Mesendoderm (in vitro differentiated cells): ENCODE data around the gene AKAP13.
"Not testable (repeated sequence)": the region's sequence is repeated elsewhere in the genome, so short reads cannot be mapped to it uniquely, and the experiment has no call there.

Source experiments
- DNase-seq: peaks from one replicate; pipeline ENCODE4 v3.0.0; 2013
- H2AK5ac ChIP-seq: 2 replicates; pipeline ENCODE4 v1.6.1; 2013; ENCODE audit warnings: low read length, inconsistent platforms
- H2BK120ac ChIP-seq: 2 replicates; pipeline ENCODE4 v1.6.1; 2013; ENCODE audit warnings: low read depth, mild to moderate bottlenecking, low read length, moderate library complexity, mixed read lengths
- H2BK15ac ChIP-seq: replicated peaks from 2 replicates; pipeline ENCODE4 v1.6.1; 2013; ENCODE audit warnings: low read depth, mild to moderate bottlenecking, moderate library complexity
- H2BK5ac ChIP-seq: 2 replicates; pipeline ENCODE4 v1.6.1; 2013; ENCODE audit warnings: low read length, inconsistent platforms
- H3K18ac ChIP-seq: 2 replicates; pipeline ENCODE4 v1.6.1; 2013; ENCODE audit warnings: mild to moderate bottlenecking, low read length, mixed read lengths
- H3K23ac ChIP-seq: one replicate; pipeline ENCODE4 v1.6.1; 2013; ENCODE audit warnings: low read length
- H3K27ac ChIP-seq: 2 replicates; pipeline ENCODE4 v1.5.1; 2013; ENCODE audit warnings: low read depth, mild to moderate bottlenecking, inconsistent platforms, low read length, moderate library complexity
- H3K27me3 ChIP-seq: 2 replicates; pipeline ENCODE4 v1.6.1; 2013; ENCODE audit warnings: low read length, control low read depth, mild to moderate bottlenecking, inconsistent platforms; ENCODE audit not compliant: insufficient read depth, poor library complexity
- H3K36me3 ChIP-seq: 2 replicates; pipeline ENCODE4 v1.6.1; 2013; ENCODE audit warnings: low read length, inconsistent platforms; ENCODE audit not compliant: control insufficient read depth, insufficient read depth
- H3K4ac ChIP-seq: one replicate; pipeline ENCODE4 v1.6.1; 2013; ENCODE audit warnings: low read depth, mild to moderate bottlenecking, low read length, moderate library complexity
- H3K4me1 ChIP-seq: 2 replicates; pipeline ENCODE4 v1.6.1; 2013; ENCODE audit warnings: low read depth, low read length, inconsistent platforms; ENCODE audit not compliant: control insufficient read depth
- H3K4me2 ChIP-seq: 2 replicates; pipeline ENCODE4 v1.6.1; 2013; ENCODE audit warnings: low read length
- H3K4me3 ChIP-seq: 2 replicates; pipeline ENCODE4 v1.5.1; 2013; ENCODE audit warnings: mild to moderate bottlenecking, low read length
- H3K56ac ChIP-seq: one replicate; pipeline ENCODE4 v1.6.1; 2013; ENCODE audit warnings: low read length
- H3K79me1 ChIP-seq: 2 replicates; pipeline ENCODE4 v1.6.1; 2013; ENCODE audit warnings: low read length, inconsistent platforms
- H3K79me2 ChIP-seq: 2 replicates; pipeline ENCODE4 v1.6.1; 2013; ENCODE audit warnings: mild to moderate bottlenecking, low read length; ENCODE audit not compliant: control insufficient read depth, insufficient read depth
- H3K9ac ChIP-seq: 2 replicates; pipeline ENCODE4 v1.6.1; 2013; ENCODE audit warnings: low read length, inconsistent platforms
- H4K5ac ChIP-seq: one replicate; pipeline ENCODE4 v1.6.1; 2013; ENCODE audit warnings: low read length
- H4K8ac ChIP-seq: one replicate; pipeline ENCODE4 v1.6.1; 2013; ENCODE audit warnings: low read depth, mild to moderate bottlenecking, control low read depth, low read length, moderate library complexity
- WGBS: extraction: QIAGEN DNeasy Blood & Tissue Kit; methylation state at CpG from one replicate; pipeline ENCODE4 v1.1.7; 2013; ENCODE audit warnings: low lambda C conversion rate, missing lambda C conversion rate; ENCODE audit not compliant: insufficient coverage; ENCODE audit errors: extremely low coverage; 5-methylcytosine and 5-hydroxymethylcytosine counted together

AKAP13 gene

DNA sequence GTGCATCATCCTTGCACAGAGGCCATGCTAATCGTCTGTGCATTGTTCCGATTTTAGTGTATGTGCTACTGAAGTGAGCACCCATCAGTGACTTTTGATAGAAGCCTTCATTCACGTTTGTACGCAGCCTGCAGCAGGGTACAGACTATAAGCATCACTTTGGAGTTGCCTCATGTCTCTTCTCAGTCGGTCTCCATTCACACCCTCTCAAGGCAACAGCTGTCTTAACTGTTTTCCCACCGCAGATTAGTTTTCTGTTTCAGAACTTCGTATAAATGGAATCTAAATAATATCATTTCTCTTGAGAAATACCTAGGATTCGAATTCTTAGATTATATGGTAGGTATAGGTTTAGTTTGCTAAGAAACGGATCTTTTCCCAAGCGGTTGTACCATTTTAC is 271.1 kb downstream of the AKAP13 start:
- no peak overlapping the region for H2BK120ac ChIP-seq
- H3K27me3 ChIP-seq = no peaks in the 10 kb centered on the region
- no peak overlapping the region for H3K27ac ChIP-seq
- no peak overlapping the region for H3K18ac ChIP-seq
- H3K4ac ChIP-seq = no peak overlapping the region
- peaks cover 2% of the 10 kb centered on the region for H3K36me3 ChIP-seq
- H3K23ac ChIP-seq = no peak overlapping the region
- H3K79me1 ChIP-seq = no peaks in the 10 kb centered on the region
- no peak overlapping the region for H2BK15ac ChIP-seq
- no peak overlapping the region for H3K4me3 ChIP-seq
- H3K4me1 ChIP-seq = peaks cover under 1% of the 10 kb centered on the region
- no CpG with 5 or more reads among the region's 10 CpGs for WGBS
- no peak overlapping the region for H2AK5ac ChIP-seq
- no peak overlapping the region for H3K56ac ChIP-seq
- no peak overlapping the region for H4K5ac ChIP-seq
- no peak overlapping the region for H3K9ac ChIP-seq
- no peak overlapping the region for H2BK5ac ChIP-seq
- DNase-seq = no peak
- H4K8ac ChIP-seq = no peak overlapping the region
- no peak overlapping the region for H3K4me2 ChIP-seq
- no peaks in the 10 kb centered on the region for H3K79me2 ChIP-seq

DNA sequence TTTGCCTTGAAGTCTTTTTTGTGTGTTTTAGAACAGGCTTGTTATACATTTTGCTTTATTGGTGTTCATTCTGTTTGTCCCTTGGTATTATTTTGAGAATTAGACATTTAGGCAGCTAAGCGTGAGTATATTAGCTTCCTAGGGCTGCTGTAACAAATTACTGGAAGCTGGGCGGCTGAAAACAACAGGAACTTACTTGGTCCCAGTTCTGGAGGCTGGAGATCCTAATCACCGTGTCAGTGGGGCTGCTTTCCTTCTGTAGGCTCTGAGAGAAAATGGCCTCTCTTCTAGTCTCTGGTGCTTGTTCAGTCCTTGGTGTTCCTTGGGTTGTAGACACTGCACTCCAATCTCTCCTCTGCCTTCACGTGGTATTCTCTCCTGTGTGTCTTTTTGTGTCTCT is 272.1 kb downstream of the AKAP13 start:
- H3K27ac ChIP-seq = no peak overlapping the region
- no peaks in the 10 kb centered on the region for H3K27me3 ChIP-seq
- H2AK5ac ChIP-seq = no peak overlapping the region
- H2BK15ac ChIP-seq = no peak overlapping the region
- H3K79me2 ChIP-seq = no peaks in the 10 kb centered on the region
- no peaks in the 10 kb centered on the region for H3K79me1 ChIP-seq
- no peak overlapping the region for H3K18ac ChIP-seq
- H3K36me3 ChIP-seq = peaks cover 2% of the 10 kb centered on the region
- H3K4me3 ChIP-seq = no peak overlapping the region
- no peak for DNase-seq
- H4K8ac ChIP-seq = no peak overlapping the region
- WGBS = no CpG with 5 or more reads among the region's 4 CpGs
- H2BK5ac ChIP-seq = no peak overlapping the region
- H2BK120ac ChIP-seq = no peak overlapping the region
- H3K4me2 ChIP-seq = no peak overlapping the region
- H4K5ac ChIP-seq = no peak overlapping the region
- H3K4ac ChIP-seq = no peak overlapping the region
- no peak overlapping the region for H3K23ac ChIP-seq
- no peaks in the 10 kb centered on the region for H3K4me1 ChIP-seq
- H3K56ac ChIP-seq = no peak overlapping the region
- no peak overlapping the region for H3K9ac ChIP-seq

DNA sequence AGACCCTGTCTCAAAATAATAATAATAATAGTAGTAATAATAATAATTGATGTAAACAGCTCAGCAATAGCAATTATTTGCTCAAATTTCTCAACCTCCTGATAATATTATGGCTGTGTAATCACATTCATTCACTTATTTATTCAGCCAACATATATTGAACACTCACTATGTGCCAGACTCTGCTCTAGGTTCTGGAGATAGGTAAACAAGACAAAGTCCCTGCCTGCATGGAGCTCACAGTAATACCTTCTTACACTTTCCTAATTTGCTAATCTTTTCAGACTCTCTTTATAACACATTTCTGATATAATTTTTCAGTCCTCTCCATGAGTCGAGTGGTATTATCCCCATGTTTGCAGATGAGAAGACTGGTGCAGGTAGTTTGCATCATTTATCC is 276.7 kb downstream of the AKAP13 start:
- Histone ChIP-seq H3K27ac (no peak overlapping the region), H2BK5ac (no peak overlapping the region), H3K27me3 (no peaks in the 10 kb centered on the region), H3K4me1 (no peaks in the 10 kb centered on the region), H3K36me3 (peaks cover 2% of the 10 kb centered on the region), H3K56ac (no peak overlapping the region), H3K79me1 (no peaks in the 10 kb centered on the region), H3K9ac (no peak overlapping the region), H3K4ac (no peak overlapping the region), H2AK5ac (no peak overlapping the region), H4K5ac (no peak overlapping the region), H3K4me2 (no peak overlapping the region), H3K79me2 (no peaks in the 10 kb centered on the region), H3K23ac (no peak overlapping the region), H3K4me3 (no peak overlapping the region), H2BK120ac (no peak overlapping the region), H3K18ac (no peak overlapping the region), H4K8ac (no peak overlapping the region), H2BK15ac (no peak overlapping the region)
- DNase-seq = no peak
- no CpG with 5 or more reads among the region's 1 CpG for WGBS

DNA sequence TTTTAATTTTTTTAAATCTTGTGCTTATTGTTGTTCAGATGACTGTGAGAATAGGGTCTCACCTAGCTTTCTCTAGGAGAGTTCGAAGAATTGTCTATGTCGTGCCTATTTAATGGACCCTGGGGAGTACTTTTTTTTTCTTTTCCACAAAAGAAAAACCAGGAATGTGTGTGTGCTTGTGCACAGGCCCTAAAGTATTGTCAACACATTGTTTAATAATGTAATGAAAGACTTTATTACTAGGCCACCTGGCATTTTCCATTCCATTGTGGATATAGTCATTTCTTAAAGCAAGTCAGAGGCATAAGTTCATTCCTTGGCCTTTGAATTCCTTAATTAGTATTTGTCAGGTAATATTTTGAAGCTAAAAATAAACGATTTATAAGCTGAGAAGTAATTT is 278.4 kb downstream of the AKAP13 start:
- Histone ChIP-seq H3K79me1 (no peaks in the 10 kb centered on the region), H3K18ac (no peak overlapping the region), H4K8ac (no peak overlapping the region), H2BK15ac (no peak overlapping the region), H3K4me2 (no peak overlapping the region), H3K27ac (no peak overlapping the region), H3K4me3 (no peak overlapping the region), H3K56ac (no peak overlapping the region), H3K36me3 (peaks cover 2% of the 10 kb centered on the region), H3K4me1 (no peaks in the 10 kb centered on the region), H2BK120ac (no peak overlapping the region), H3K79me2 (no peaks in the 10 kb centered on the region), H3K27me3 (no peaks in the 10 kb centered on the region), H3K9ac (no peak overlapping the region), H2BK5ac (no peak overlapping the region), H4K5ac (no peak overlapping the region), H3K4ac (no peak overlapping the region), H3K23ac (no peak overlapping the region), H2AK5ac (no peak overlapping the region)
- no peak for DNase-seq
- WGBS = no CpG with 5 or more reads among the region's 3 CpGs

DNA sequence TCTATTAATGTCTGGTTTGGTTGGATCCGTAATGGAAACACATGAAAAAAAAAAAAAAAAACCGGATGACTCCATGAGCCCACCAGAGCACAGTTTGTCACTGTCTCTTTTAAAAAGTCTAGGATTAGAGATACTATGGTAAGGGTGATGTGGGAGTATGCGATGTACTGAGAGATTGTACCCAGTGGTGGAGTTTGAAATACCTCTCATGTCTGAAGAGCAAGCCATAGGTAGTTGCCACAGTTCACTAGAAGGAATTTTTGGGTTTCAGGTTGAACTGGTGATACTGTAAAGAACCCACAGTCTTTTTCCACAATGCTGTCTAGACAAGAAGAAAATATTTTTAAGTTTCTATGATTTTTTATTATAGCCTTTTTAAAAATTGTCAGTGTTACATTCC is 281.5 kb downstream of the AKAP13 start:
- Histone ChIP-seq H3K36me3 (peaks cover 2% of the 10 kb centered on the region), H2BK15ac (no peak overlapping the region), H2BK120ac (no peak overlapping the region), H3K4me1 (no peaks in the 10 kb centered on the region), H2AK5ac (no peak overlapping the region), H3K56ac (no peak overlapping the region), H3K27ac (no peak overlapping the region), H3K4ac (no peak overlapping the region), H3K23ac (no peak overlapping the region), H3K79me1 (no peaks in the 10 kb centered on the region), H3K79me2 (no peaks in the 10 kb centered on the region), H4K8ac (no peak overlapping the region), H4K5ac (no peak overlapping the region), H3K4me2 (no peak overlapping the region), H3K27me3 (no peaks in the 10 kb centered on the region), H2BK5ac (no peak overlapping the region), H3K4me3 (no peak overlapping the region), H3K9ac (no peak overlapping the region), H3K18ac (no peak overlapping the region)
- DNase-seq = no peak
- no CpG with 5 or more reads among the region's 3 CpGs for WGBS

DNA sequence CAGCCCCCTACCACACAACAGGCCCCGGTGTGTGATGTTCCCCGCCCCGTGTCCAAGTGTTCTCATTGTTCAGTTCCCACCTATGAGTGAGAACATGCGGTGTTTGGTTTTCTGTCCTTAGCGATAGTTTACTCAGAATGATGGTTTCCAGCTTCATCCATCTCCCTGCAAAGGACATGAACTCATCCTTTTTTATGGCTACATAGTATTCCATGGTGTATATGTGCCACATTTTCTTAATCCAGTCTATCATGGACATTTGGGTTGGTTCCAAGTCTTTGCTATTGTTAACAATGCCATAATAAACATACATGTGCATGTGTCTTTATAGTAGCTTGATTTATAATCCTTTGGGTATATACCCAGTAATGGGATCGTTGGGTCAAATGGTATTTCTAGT is 285.3 kb downstream of the AKAP13 start:
- H3K27me3 ChIP-seq, H3K4me3 ChIP-seq, H3K56ac ChIP-seq, H3K4me2 ChIP-seq, H3K9ac ChIP-seq, H3K18ac ChIP-seq, H3K27ac ChIP-seq, H2AK5ac ChIP-seq, H3K4ac ChIP-seq, H3K36me3 ChIP-seq, H3K79me1 ChIP-seq, H3K79me2 ChIP-seq, H2BK15ac ChIP-seq, H2BK120ac ChIP-seq, DNase-seq, H4K8ac ChIP-seq, H3K4me1 ChIP-seq, H3K23ac ChIP-seq, H4K5ac ChIP-seq, H2BK5ac ChIP-seq: not testable (repeated sequence)
- WGBS = no CpG with 5 or more reads among the region's 6 CpGs
